SU-DHL-6 (cell line): ENCODE measurements around the gene GALNT16.
A peak's percentile ranks its signal among the peaks of the same experiment; 100 is the strongest.

Experiments used
- H2AFZ ChIP-seq: fragments of 200-600 bp; sonication (generic); 2 replicates; pipeline ENCODE4 v1.6.1; 2014; ENCODE audit warnings: low read depth, mild to moderate bottlenecking, moderate library complexity, mixed read lengths, antibody characterized with exemption, low read length; ENCODE audit not compliant: severe bottlenecking
- H3F3A ChIP-seq: fragments of 200-600 bp; shearing (Covaris generic); 2 replicates; pipeline ENCODE4 v1.6.0; 2016; ENCODE audit warnings: antibody characterized with exemption, mild to moderate bottlenecking; ENCODE audit not compliant: insufficient read depth
- H3K27ac ChIP-seq: fragments of 200-600 bp; sonication (generic); 2 replicates; pipeline ENCODE4 v1.5.1; 2016; ENCODE audit warnings: low read depth, mild to moderate bottlenecking, low read length, moderate library complexity, mixed read lengths
- H3K27me3 ChIP-seq: fragments of 200-600 bp; sonication (generic), shearing (Covaris generic); 2 replicates; pipeline ENCODE4 v1.6.0; 2014; ENCODE audit warnings: mild to moderate bottlenecking, low read length
- H3K36me3 ChIP-seq: fragments of 200-600 bp; sonication (generic); 2 replicates; pipeline ENCODE4 v1.6.1; 2014; ENCODE audit warnings: mild to moderate bottlenecking, low read length, mixed read lengths
- H3K4me2 ChIP-seq: fragments of 300-600, 200-600 bp; shearing (Covaris generic), sonication (generic); 2 replicates; pipeline ENCODE4 v1.6.0; 2014; ENCODE audit warnings: low read length, low read depth, mild to moderate bottlenecking; ENCODE audit not compliant: poor library complexity, severe bottlenecking
- H3K4me3 ChIP-seq: fragments of 200-600 bp; sonication (generic); 2 replicates; pipeline ENCODE4 v1.5.1; 2014; ENCODE audit warnings: antibody characterized with exemption, low read length, mild to moderate bottlenecking, mixed read lengths; ENCODE audit not compliant: insufficient read depth, poor library complexity, severe bottlenecking
- H3K79me2 ChIP-seq: fragments of 200-600 bp; sonication (generic); 2 replicates; pipeline ENCODE4 v1.6.1; 2014; ENCODE audit warnings: mild to moderate bottlenecking, low read length, moderate library complexity; ENCODE audit not compliant: insufficient read depth
- H3K9ac ChIP-seq: fragments of 200-600 bp; sonication (generic); 2 replicates; pipeline ENCODE4 v1.7.0; 2014; ENCODE audit warnings: mild to moderate bottlenecking, low read length
- H3K9me2 ChIP-seq: fragments of 200-600 bp; sonication (generic); replicated peaks from 2 replicates; pipeline ENCODE4 v1.6.1; 2014; ENCODE audit warnings: low read length; ENCODE audit not compliant: insufficient read depth
- H3K9me3 ChIP-seq: fragments of 200-600 bp; sonication (generic); 2 replicates; pipeline ENCODE4 v1.6.1; 2014; ENCODE audit warnings: low read length, mixed read lengths; ENCODE audit not compliant: insufficient read depth
- H4K20me1 ChIP-seq: fragments of 200-600 bp; sonication (generic); 2 replicates; pipeline ENCODE4 v1.6.1; 2014; ENCODE audit warnings: low read depth, mild to moderate bottlenecking, antibody characterized with exemption, low read length, moderate library complexity, mixed read lengths
- EZH2phosphoT487 ChIP-seq: fragments of 200-600 bp; sonication (generic), shearing (Covaris generic); conservative IDR thresholded peaks from 2 replicates; pipeline ENCODE4 v1.6.1; 2018; ENCODE audit warnings: mild to moderate bottlenecking, antibody characterized with exemption, low read length, moderate library complexity, mixed read lengths
- TF ChIP-seq, protein P1 (sequence below): fragments of 200-600 bp; sonication (generic); IDR thresholded peaks from one replicate; pipeline ENCODE4 v1.5.1; 2017; ENCODE audit warnings: antibody characterized with exemption, mild to moderate bottlenecking, low read length, moderate library complexity; ENCODE audit not compliant: insufficient read depth, poor library complexity, severe bottlenecking

GALNT16 gene

DNA sequence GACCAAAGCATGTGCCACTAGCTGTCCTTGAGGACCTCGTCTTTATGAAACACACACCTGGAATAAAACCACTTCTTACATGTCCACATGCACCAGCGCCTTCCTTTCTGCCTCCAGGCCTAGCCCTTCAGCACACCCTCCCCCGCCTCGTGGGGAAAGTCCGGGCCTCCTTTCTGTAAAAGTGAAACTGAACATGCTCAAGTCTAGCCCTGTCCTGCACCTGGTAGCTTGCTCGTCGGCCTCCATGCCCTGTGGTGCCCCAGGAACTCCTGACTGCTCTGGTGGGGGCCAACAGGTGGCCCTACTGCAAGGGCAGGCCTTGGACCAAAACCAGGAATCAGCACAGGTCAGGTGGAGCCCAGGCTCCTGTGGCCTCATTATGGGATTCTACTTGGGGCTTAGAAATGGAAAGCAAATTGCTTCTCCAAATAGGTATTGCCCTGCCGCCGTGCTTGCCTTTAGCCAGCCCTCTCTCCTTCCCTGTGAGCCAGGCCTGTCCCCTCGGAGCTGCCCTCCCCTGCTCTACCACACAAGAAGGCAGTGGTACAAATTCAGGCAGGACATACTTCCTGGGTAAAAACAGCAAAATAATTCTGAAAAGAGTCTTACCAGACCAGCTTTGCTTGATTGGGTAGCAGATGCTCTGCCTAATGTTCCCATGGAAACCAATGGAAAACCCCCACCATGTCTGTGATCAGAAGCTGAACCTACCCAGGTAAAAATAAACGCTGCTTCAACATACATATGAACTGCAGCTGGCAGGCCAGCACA, 94.6 kb downstream of the GALNT16 start:
- Histone ChIP-seq H3K9me2 (no peaks in the 10 kb centered on the region), H3K27me3 (no peaks in the 10 kb centered on the region), H3K4me3 (no peak overlapping the region), H3K79me2 (no peaks in the 10 kb centered on the region), H3K4me2 (peak overlapping the region; percentile 33), H2AFZ (no peak overlapping the region), H4K20me1 (no peaks in the 10 kb centered on the region), H3K9me3 (no peaks in the 10 kb centered on the region), H3K27ac (no peak overlapping the region), H3K9ac (no peak overlapping the region), H3K36me3 (no peaks in the 10 kb centered on the region), H3F3A (no peaks in the 10 kb centered on the region)
- TF ChIP-seq, protein P1, sequence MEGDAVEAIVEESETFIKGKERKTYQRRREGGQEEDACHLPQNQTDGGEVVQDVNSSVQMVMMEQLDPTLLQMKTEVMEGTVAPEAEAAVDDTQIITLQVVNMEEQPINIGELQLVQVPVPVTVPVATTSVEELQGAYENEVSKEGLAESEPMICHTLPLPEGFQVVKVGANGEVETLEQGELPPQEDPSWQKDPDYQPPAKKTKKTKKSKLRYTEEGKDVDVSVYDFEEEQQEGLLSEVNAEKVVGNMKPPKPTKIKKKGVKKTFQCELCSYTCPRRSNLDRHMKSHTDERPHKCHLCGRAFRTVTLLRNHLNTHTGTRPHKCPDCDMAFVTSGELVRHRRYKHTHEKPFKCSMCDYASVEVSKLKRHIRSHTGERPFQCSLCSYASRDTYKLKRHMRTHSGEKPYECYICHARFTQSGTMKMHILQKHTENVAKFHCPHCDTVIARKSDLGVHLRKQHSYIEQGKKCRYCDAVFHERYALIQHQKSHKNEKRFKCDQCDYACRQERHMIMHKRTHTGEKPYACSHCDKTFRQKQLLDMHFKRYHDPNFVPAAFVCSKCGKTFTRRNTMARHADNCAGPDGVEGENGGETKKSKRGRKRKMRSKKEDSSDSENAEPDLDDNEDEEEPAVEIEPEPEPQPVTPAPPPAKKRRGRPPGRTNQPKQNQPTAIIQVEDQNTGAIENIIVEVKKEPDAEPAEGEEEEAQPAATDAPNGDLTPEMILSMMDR = no peak
- TF ChIP-seq EZH2phosphoT487 = no peak

DNA sequence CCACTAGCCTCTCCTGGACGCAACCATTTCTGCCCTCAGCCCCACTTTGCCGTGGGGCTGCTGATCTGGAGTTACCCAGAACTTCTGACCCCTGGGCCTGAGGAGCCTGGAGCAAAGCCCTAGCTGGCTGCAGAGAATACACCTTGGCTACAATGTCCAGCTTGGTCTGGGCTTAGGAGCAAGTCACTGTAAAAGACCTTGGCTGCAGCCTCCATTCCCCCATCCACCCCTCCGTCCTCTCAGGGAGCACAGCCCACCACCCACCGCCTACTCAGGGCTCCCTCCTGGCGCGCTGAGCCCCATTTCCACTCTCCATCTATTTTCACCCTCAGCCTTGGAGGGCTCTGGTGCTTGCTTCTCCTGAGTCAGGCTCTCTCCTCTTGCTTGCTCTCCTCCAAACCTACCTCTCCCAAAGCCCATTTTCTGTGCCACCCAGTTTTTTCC, 95.2 kb downstream of the GALNT16 start:
- H3K27ac ChIP-seq = no peak overlapping the region
- no peak overlapping the region for H3K9ac ChIP-seq
- H3K4me2 ChIP-seq = no peak overlapping the region

DNA sequence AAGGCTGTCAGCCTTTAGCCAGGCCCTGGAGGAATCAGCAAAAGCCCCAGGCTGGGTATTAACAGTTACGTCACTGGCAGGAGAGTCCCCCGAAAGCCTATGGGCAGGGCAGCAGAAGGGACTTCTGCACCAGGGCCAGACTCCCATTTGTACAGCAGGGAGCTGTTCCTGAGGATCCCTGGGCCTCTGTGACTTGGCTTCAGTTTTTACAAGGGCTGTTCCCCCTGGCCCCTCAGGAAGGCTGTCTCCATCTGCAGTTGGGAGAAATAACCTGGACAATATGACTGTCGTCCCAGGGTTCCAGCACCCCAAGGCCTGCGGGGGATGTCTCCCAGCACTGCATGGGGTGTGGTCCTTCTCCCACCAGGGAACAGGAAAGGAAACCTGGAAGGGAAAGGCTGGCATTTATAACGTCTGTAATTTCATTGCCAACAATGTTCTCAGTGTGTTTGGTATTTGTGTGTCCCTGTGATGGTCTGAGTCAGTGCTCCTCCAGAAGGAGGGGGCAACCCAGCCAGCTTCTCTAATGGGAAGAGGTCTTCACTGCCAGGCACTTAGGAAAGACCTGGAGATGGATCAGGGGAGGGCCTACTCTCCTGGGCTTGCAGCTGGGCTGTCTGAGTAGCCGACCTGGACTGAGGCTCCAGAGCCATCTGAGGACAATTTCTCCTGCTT, 95.8 kb downstream of the GALNT16 start:
- Histone ChIP-seq H3K36me3 (no peaks in the 10 kb centered on the region), H2AFZ (no peak overlapping the region), H3K79me2 (no peaks in the 10 kb centered on the region), H3F3A (no peaks in the 10 kb centered on the region), H3K4me2 (no peak overlapping the region), H3K9me2 (no peaks in the 10 kb centered on the region), H3K27ac (no peak overlapping the region), H3K4me3 (no peak overlapping the region), H3K27me3 (no peaks in the 10 kb centered on the region), H4K20me1 (no peaks in the 10 kb centered on the region), H3K9ac (no peak overlapping the region), H3K9me3 (no peaks in the 10 kb centered on the region)
- TF ChIP-seq, protein P1 = no peak
- no peak for TF ChIP-seq EZH2phosphoT487

More for the DNA sequence above, 95.2 kb downstream of the GALNT16 start:
- Histone ChIP-seq H3K4me3 (no peak overlapping the region), H3F3A (no peaks in the 10 kb centered on the region), H3K9me2 (no peaks in the 10 kb centered on the region), H3K79me2 (no peaks in the 10 kb centered on the region), H2AFZ (no peak overlapping the region), H3K27me3 (no peaks in the 10 kb centered on the region), H4K20me1 (no peaks in the 10 kb centered on the region), H3K36me3 (no peaks in the 10 kb centered on the region), H3K9me3 (no peaks in the 10 kb centered on the region)
- TF ChIP-seq, protein P1 = no peak
- TF ChIP-seq EZH2phosphoT487 = no peak
